HL-60 (cell line): ENCODE results near the gene TMEM204.

ENCODE experiments used
- GABPA ChIP-seq: IDR thresholded peaks from 2 replicates; pipeline ENCODE4 v1.6.1; 2012; ENCODE audit warnings: low read depth
- POLR2AphosphoS5 ChIP-seq: IDR thresholded peaks from 2 replicates; pipeline ENCODE4 v1.6.1; 2012; ENCODE audit warnings: low read depth
- SPI1 ChIP-seq: IDR thresholded peaks from 2 replicates; pipeline ENCODE4 v1.6.1; 2012; ENCODE audit warnings: low read depth, mild to moderate bottlenecking, borderline replicate concordance
- TF ChIP-seq, protein P1 (sequence below): IDR thresholded peaks from 2 replicates; pipeline ENCODE4 v1.6.1; 2012; ENCODE audit warnings: low read depth; ENCODE audit not compliant: insufficient replicate concordance
- TF ChIP-seq, protein P2 (sequence below): IDR thresholded peaks from one replicate; pipeline ENCODE4 v1.5.1; 2011; ENCODE audit warnings: low read length, control low read depth, inconsistent platforms; ENCODE audit not compliant: insufficient read depth

DNA sequence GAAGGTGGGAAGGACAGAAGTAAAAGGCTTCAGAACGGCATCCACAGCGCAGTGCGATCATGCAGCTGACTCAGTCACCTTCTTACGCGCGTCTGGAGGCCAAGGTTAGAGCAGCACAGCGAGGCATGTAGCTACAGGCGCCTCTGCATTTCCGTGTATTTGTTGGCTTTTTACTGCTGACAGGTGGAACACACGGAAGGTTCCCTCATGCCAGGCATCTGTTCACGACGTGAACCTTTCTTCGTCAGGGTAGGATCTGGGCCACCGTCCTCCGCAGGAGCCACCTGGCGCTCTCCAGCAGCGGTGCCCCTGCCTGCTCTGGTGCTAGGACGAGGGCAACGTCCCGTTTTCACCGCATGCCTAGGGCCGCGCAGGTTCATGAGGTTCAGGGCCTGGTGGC is 15.3 kb downstream of the TMEM204 start:
- TF ChIP-seq, protein P1, sequence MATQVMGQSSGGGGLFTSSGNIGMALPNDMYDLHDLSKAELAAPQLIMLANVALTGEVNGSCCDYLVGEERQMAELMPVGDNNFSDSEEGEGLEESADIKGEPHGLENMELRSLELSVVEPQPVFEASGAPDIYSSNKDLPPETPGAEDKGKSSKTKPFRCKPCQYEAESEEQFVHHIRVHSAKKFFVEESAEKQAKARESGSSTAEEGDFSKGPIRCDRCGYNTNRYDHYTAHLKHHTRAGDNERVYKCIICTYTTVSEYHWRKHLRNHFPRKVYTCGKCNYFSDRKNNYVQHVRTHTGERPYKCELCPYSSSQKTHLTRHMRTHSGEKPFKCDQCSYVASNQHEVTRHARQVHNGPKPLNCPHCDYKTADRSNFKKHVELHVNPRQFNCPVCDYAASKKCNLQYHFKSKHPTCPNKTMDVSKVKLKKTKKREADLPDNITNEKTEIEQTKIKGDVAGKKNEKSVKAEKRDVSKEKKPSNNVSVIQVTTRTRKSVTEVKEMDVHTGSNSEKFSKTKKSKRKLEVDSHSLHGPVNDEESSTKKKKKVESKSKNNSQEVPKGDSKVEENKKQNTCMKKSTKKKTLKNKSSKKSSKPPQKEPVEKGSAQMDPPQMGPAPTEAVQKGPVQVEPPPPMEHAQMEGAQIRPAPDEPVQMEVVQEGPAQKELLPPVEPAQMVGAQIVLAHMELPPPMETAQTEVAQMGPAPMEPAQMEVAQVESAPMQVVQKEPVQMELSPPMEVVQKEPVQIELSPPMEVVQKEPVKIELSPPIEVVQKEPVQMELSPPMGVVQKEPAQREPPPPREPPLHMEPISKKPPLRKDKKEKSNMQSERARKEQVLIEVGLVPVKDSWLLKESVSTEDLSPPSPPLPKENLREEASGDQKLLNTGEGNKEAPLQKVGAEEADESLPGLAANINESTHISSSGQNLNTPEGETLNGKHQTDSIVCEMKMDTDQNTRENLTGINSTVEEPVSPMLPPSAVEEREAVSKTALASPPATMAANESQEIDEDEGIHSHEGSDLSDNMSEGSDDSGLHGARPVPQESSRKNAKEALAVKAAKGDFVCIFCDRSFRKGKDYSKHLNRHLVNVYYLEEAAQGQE: no peak
- no peak for TF ChIP-seq POLR2AphosphoS5
- TF ChIP-seq, protein P2, sequence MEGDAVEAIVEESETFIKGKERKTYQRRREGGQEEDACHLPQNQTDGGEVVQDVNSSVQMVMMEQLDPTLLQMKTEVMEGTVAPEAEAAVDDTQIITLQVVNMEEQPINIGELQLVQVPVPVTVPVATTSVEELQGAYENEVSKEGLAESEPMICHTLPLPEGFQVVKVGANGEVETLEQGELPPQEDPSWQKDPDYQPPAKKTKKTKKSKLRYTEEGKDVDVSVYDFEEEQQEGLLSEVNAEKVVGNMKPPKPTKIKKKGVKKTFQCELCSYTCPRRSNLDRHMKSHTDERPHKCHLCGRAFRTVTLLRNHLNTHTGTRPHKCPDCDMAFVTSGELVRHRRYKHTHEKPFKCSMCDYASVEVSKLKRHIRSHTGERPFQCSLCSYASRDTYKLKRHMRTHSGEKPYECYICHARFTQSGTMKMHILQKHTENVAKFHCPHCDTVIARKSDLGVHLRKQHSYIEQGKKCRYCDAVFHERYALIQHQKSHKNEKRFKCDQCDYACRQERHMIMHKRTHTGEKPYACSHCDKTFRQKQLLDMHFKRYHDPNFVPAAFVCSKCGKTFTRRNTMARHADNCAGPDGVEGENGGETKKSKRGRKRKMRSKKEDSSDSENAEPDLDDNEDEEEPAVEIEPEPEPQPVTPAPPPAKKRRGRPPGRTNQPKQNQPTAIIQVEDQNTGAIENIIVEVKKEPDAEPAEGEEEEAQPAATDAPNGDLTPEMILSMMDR: no peak
- no peak for TF ChIP-seq SPI1
- no peak for TF ChIP-seq GABPA
